ENCODE measurements around the gene SMG1.
"Not testable (repeated sequence)": the region's sequence is repeated elsewhere in the genome, so short reads cannot be mapped to it uniquely, and the experiment has no call there.

Gene SMG1

GRCh38 chr16:18757960-18758660 is 168.1 kb downstream of the SMG1 start:
- DNase-seq = not testable (repeated sequence)

DNA sequence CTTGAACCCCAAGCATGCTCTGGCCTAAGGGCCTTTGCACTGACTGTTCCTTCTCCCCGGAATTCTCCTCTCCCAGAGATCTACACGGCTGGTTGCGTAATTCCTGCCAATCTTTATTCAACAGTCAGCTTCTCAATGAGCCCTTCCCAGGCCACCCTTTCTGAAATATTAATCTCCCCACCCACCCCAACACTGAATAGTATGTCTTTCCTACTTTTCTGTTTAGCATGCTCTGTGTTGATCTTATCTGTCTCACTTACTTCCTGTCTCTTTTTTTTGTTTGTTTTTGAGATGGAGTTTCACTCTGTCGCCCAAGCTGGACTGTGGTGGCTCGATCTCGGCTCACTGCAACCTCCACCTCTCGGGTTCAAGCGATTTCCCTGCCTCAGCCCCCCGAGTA is 169.6 kb downstream of the SMG1 start:
- DNase-seq = not testable (repeated sequence)
